SK-N-MC (cell line): Measurements from ENCODE around the gene UQCRQ.
A peak's percentile ranks its signal among the peaks of the same experiment; 100 is the strongest.
"Not testable (repeated sequence)": the region's sequence is repeated elsewhere in the genome, so short reads cannot be mapped to it uniquely, and the experiment has no call there.

Experiments
- DNase-seq: peaks from one replicate; pipeline ENCODE4 v3.0.0-alpha.2; 2011; ENCODE audit warnings: low read depth, low spot score
- H3K27ac ChIP-seq: fragments of 200-600 bp; sonication (generic); 2 replicates; pipeline ENCODE4 v1.5.1; 2016; ENCODE audit warnings: mixed run types
- H3K36me3 ChIP-seq: fragments of 200-600 bp; sonication (generic); 2 replicates; pipeline ENCODE4 v1.6.1; 2017; ENCODE audit warnings: antibody characterized with exemption, low read length, mixed read lengths; ENCODE audit not compliant: insufficient read depth
- H3K4me3 ChIP-seq: fragments of 200-600 bp; sonication (generic); 2 replicates; pipeline ENCODE4 v1.5.1; 2016
- H3K9ac ChIP-seq: fragments of 200-600 bp; sonication (generic); 2 replicates; pipeline ENCODE4 v1.8.0; 2017; ENCODE audit warnings: mixed run types, mixed read lengths; ENCODE audit not compliant: insufficient read length
- H3K9me3 ChIP-seq: fragments of 200-600 bp; sonication (generic); 2 replicates; pipeline ENCODE4 v1.6.1; 2017; ENCODE audit warnings: low read depth, mild to moderate bottlenecking, antibody characterized with exemption, low read length, moderate library complexity, mixed read lengths
- EZH2 ChIP-seq: fragments of 200-600 bp; sonication (generic); IDR thresholded peaks from one replicate; pipeline ENCODE4 v1.6.1; 2017; ENCODE audit warnings: antibody characterized with exemption
- FOXP2 ChIP-seq: optimal IDR thresholded peaks from 2 replicates; pipeline ENCODE3; 2011; ENCODE audit warnings: mild to moderate bottlenecking, moderate library complexity; ENCODE audit not compliant: insufficient read depth; ENCODE audit errors: extremely low read length, control extremely low read depth
- POLR2AphosphoS5 ChIP-seq: IDR thresholded peaks from 2 replicates; pipeline ENCODE4 v1.6.1; 2012; ENCODE audit warnings: mild to moderate bottlenecking, low read depth, low read length, borderline replicate concordance

UQCRQ gene

GRCh38 chr5:132853790-132854189 lies 12.7 kb upstream of the UQCRQ start:
- Histone ChIP-seq H3K27ac (no peak overlapping the region), H3K9me3 (no peaks in the 10 kb centered on the region), H3K9ac (no peak overlapping the region), H3K36me3 (no peaks in the 10 kb centered on the region), H3K4me3 (no peak overlapping the region)
- TF ChIP-seq FOXP2 (no peak), POLR2AphosphoS5 (no peak), EZH2 (no peak)
- no peak for DNase-seq

GRCh38 chr5:132854301-132854700 lies 12.1 kb upstream of the UQCRQ start:
- Histone ChIP-seq H3K27ac (no peak overlapping the region), H3K4me3 (no peak overlapping the region), H3K9ac (no peak overlapping the region), H3K9me3 (no peaks in the 10 kb centered on the region), H3K36me3 (no peaks in the 10 kb centered on the region)
- TF ChIP-seq POLR2AphosphoS5 (no peak), EZH2 (no peak), FOXP2 (no peak)
- no peak for DNase-seq

- H3K9ac ChIP-seq, H3K4me3 ChIP-seq, H3K36me3 ChIP-seq, H3K9me3 ChIP-seq, H3K27ac ChIP-seq, DNase-seq: not testable (repeated sequence)
Measured at GRCh38 chr5:132854992-132855391, 11.4 kb upstream of the UQCRQ start.

- no peak for TF ChIP-seq EZH2
- TF ChIP-seq FOXP2 = no peak
- TF ChIP-seq POLR2AphosphoS5 = no peak
- Histone ChIP-seq H3K36me3 (no peaks in the 10 kb centered on the region), H3K27ac (no peak overlapping the region), H3K9me3 (no peaks in the 10 kb centered on the region), H3K9ac (no peak overlapping the region), H3K4me3 (no peak overlapping the region)
- DNase-seq = no peak
Measured at GRCh38 chr5:132856011-132856410, 10.4 kb upstream of the UQCRQ start.

- no peak for DNase-seq
- Histone ChIP-seq H3K9me3 (no peaks in the 10 kb centered on the region), H3K4me3 (no peak overlapping the region), H3K9ac (no peak overlapping the region), H3K36me3 (no peaks in the 10 kb centered on the region), H3K27ac (no peak overlapping the region)
- TF ChIP-seq EZH2 (no peak), POLR2AphosphoS5 (no peak), FOXP2 (no peak)
Measured at GRCh38 chr5:132859889-132860437, 6.5 kb upstream of the UQCRQ start.

- no peaks in the 10 kb centered on the region for H3K36me3 ChIP-seq
- no peak for TF ChIP-seq FOXP2
- no peak for TF ChIP-seq POLR2AphosphoS5
- TF ChIP-seq EZH2 = no peak
- no peaks in the 10 kb centered on the region for H3K9me3 ChIP-seq
- no peak overlapping the region for H3K4me3 ChIP-seq
- DNase-seq = no peak
- H3K27ac ChIP-seq = no peak overlapping the region
- H3K9ac ChIP-seq = no peak overlapping the region
Measured at GRCh38 chr5:132860742-132861141, 5.7 kb upstream of the UQCRQ start.

- no peaks in the 10 kb centered on the region for H3K9me3 ChIP-seq
- peak overlapping the region; percentile 98 for H3K9ac ChIP-seq
- no peak for DNase-seq
- TF ChIP-seq EZH2 (no peak), POLR2AphosphoS5 (no peak; the same call in 1 of the 2 replicates), FOXP2 (no peak)
- H3K27ac ChIP-seq = peak overlapping the region; percentile 87
- peaks cover 28% of the 10 kb centered on the region for H3K36me3 ChIP-seq
- H3K4me3 ChIP-seq = peak overlapping the region; percentile 95
Measured at GRCh38 chr5:132865668-132866341, 637 bp upstream of the UQCRQ start.

- no peak for DNase-seq
- peak overlapping the region; percentile 98 for H3K9ac ChIP-seq
- H3K9me3 ChIP-seq = no peaks in the 10 kb centered on the region
- TF ChIP-seq EZH2 (no peak), FOXP2 (no peak), POLR2AphosphoS5 (no peak)
- H3K27ac ChIP-seq = peak overlapping the region; percentile 87
- H3K36me3 ChIP-seq = peaks cover 33% of the 10 kb centered on the region
- peak overlapping the region; percentile 95 for H3K4me3 ChIP-seq
Measured at GRCh38 chr5:132867046-132867451, 607 bp downstream of the UQCRQ start.

- peaks cover 40% of the 10 kb centered on the region for H3K36me3 ChIP-seq
Measured at GRCh38 chr5:132868754-132869153, 2.3 kb downstream of the UQCRQ start.

More at GRCh38 chr5:132868754-132869153, 2.3 kb downstream of the UQCRQ start:
- DNase-seq = no peak
- Histone ChIP-seq H3K9ac (no peak overlapping the region), H3K27ac (no peak overlapping the region), H3K4me3 (no peak overlapping the region), H3K9me3 (no peaks in the 10 kb centered on the region)
- TF ChIP-seq EZH2 = no peak
- TF ChIP-seq POLR2AphosphoS5 = 0 out of 2 replicates have a peak, but pooled peaks have one; percentile 15
- TF ChIP-seq FOXP2 = no peak
